HCT116 (cell line): ENCODE measurements around the gene CCSER1. TPM values are rescaled to one million over a fixed set of nuclear protein-coding genes. Genes with fewer than 3 reads are reported as not detected.

ENCODE experiments used
- ATAC-seq: fragments of 200-7000 bp; cut with Tn5 transposase; 2 replicates; pipeline ENCODE4 v1.9.1; 2020; ENCODE audit warnings: mild to moderate bottlenecking, moderate library complexity
- BruUV-seq: library from RNA; stranded (reverse); fragments of 400-500 nt; replicated peaks from 2 replicates; lab custom pipeline; 2021; lab: Mats Ljungman, UMichigan
- CTCF ChIA-PET: fragments of 300-600 bp; sonication (Branson Sonifier 250); formaldehyde crosslinking; loops from one replicate; lab custom pipeline; 2021; ENCODE audit warnings: antibody characterized with exemption; lab: Charles Lee
- POLR2A ChIA-PET: fragments of 300-600, 350-600 bp; sonication (Branson Sonifier 250); formaldehyde crosslinking; loops from one replicate; lab custom pipeline; 2021; ENCODE audit warnings: antibody characterized with exemption; lab: Charles Lee
- RAD21 ChIA-PET, 2 experiments: fragments of 300-600 bp; sonication (Branson Sonifier 250); formaldehyde crosslinking; loops; one replicate each; lab custom pipeline; 2023; ENCODE audit warnings: low total read pairs in 2 of 2; ENCODE audit not compliant: uncharacterized antibody in 2 of 2, unreplicated experiment in 2 of 2, low non-redundant PET in 1 of 2; lab: Charles Lee
- DNase-seq: peaks from one replicate; pipeline ENCODE4 v3.0.0-alpha.2; 2010; ENCODE audit warnings: low read depth, low spot score
- H2AFZ ChIP-seq: fragments of 200-600 bp; shearing (Covaris generic), sonication (generic); 2 replicates; pipeline ENCODE4 v1.6.1; 2017; ENCODE audit warnings: low read depth, mixed run types, mixed read lengths, antibody characterized with exemption, low read length; ENCODE audit not compliant: poor library complexity, severe bottlenecking
- H3K27ac ChIP-seq: 2 replicates; pipeline ENCODE4 v1.5.1; 2012; ENCODE audit warnings: low read depth, low read length
- H3K27me3 ChIP-seq: fragments of 200-600 bp; sonication (generic); 2 replicates; pipeline ENCODE4 v1.6.1; 2016; ENCODE audit warnings: mixed run types, low read length, mixed read lengths; ENCODE audit not compliant: insufficient read depth
- H3K36me3 ChIP-seq, 2 experiments: fragments of 200-500 bp in 1 of 2; fragments of 200-600 bp in 1 of 2; sonication (Bioruptor generic) in 1 of 2; sonication (generic) in 1 of 2; 2 replicates each; pipeline versions ENCODE4 v1.5.1 to v1.6.1; 2014 to 2016; ENCODE audit warnings: low read length in 2 of 2, inconsistent platforms in 1 of 2, mixed read lengths in 1 of 2, mixed run types in 1 of 2; ENCODE audit not compliant: insufficient read depth in 2 of 2, control insufficient read depth in 1 of 2
- H3K4me1 ChIP-seq, 2 experiments: fragments of 200-600 bp in 1 of 2; sonication (generic) in 1 of 2; 2 replicates each; pipeline versions ENCODE4 v1.5.1 to v1.6.1; 2012 to 2017; ENCODE audit warnings: low read length in 2 of 2, inconsistent platforms in 1 of 2, mild to moderate bottlenecking in 1 of 2, mixed read lengths in 1 of 2, mixed run types in 1 of 2, moderate library complexity in 1 of 2; ENCODE audit not compliant: insufficient read depth in 2 of 2, control insufficient read depth in 1 of 2
- H3K4me2 ChIP-seq: fragments of 200-600 bp; sonication (generic); 2 replicates; pipeline ENCODE4 v1.6.1; 2017; ENCODE audit warnings: mixed run types, low read length, mixed read lengths
- H3K4me3 ChIP-seq, 2 experiments: fragments of 200-600 bp in 1 of 2; sonication (generic) in 1 of 2; replicated peaks in 1 of 2; 2 replicates each; pipeline ENCODE4 v1.5.1; 2011 to 2016; ENCODE audit warnings: low read length in 2 of 2, control low read depth in 1 of 2, low read depth in 1 of 2, mild to moderate bottlenecking in 1 of 2, mixed read lengths in 1 of 2, mixed run types in 1 of 2
- H3K79me2 ChIP-seq: fragments of 200-600 bp; sonication (generic); 2 replicates; pipeline ENCODE4 v1.6.1; 2017; ENCODE audit warnings: mild to moderate bottlenecking, mixed run types, low read length, moderate library complexity, mixed read lengths; ENCODE audit not compliant: insufficient read depth
- H3K9ac ChIP-seq: fragments of 200-600 bp; sonication (generic); 2 replicates; pipeline ENCODE4 v1.6.1; 2016; ENCODE audit warnings: low read length, mixed read lengths
- H3K9me2 ChIP-seq: fragments of 200-600 bp; sonication (generic), shearing (Covaris generic); 2 replicates; pipeline ENCODE4 v1.6.1; 2017; ENCODE audit warnings: mixed run types, mild to moderate bottlenecking, moderate library complexity; ENCODE audit not compliant: insufficient read depth
- H3K9me3 ChIP-seq, 2 experiments: fragments of 200-500 bp in 1 of 2; fragments of 200-600 bp in 1 of 2; sonication (Bioruptor generic) in 1 of 2; sonication (generic) in 1 of 2; 2 replicates each; pipeline ENCODE4 v1.6.1; 2014 to 2017; ENCODE audit warnings: low read length in 2 of 2, mixed read lengths in 2 of 2, inconsistent platforms in 1 of 2, low read depth in 1 of 2, mild to moderate bottlenecking in 1 of 2, mixed run types in 1 of 2, moderate library complexity in 1 of 2; ENCODE audit not compliant: control insufficient read depth in 1 of 2, insufficient read depth in 1 of 2
- H4K20me1 ChIP-seq: fragments of 200-600 bp; sonication (generic), shearing (Covaris generic); 2 replicates; pipeline ENCODE4 v1.6.1; 2017; ENCODE audit warnings: mixed run types, mild to moderate bottlenecking, moderate library complexity; ENCODE audit not compliant: insufficient read depth
- ATF3 ChIP-seq: IDR thresholded peaks from 2 replicates; pipeline ENCODE4 v1.6.1; 2012
- CBX3 ChIP-seq: IDR thresholded peaks from 2 replicates; pipeline ENCODE4 v1.6.1; 2012; ENCODE audit warnings: low read depth
- CEBPB ChIP-seq: IDR thresholded peaks from 2 replicates; pipeline ENCODE4 v1.6.1; 2012; ENCODE audit warnings: low read depth
- EGR1 ChIP-seq: IDR thresholded peaks from 2 replicates; pipeline ENCODE4 v1.6.1; 2012; ENCODE audit warnings: low read depth
- ELF1 ChIP-seq: IDR thresholded peaks from 2 replicates; pipeline ENCODE4 v1.6.1; 2012; ENCODE audit warnings: low read depth, borderline replicate concordance
- EZH2 ChIP-seq: fragments of 200-600 bp; sonication (generic); IDR thresholded peaks from 2 replicates; pipeline ENCODE4 v1.6.1; 2017; ENCODE audit warnings: antibody characterized with exemption, mixed run types
- EZH2phosphoT487 ChIP-seq: fragments of 200-600 bp; IDR thresholded peaks from 2 replicates; pipeline ENCODE4 v1.6.1; 2018; ENCODE audit warnings: antibody characterized with exemption, borderline replicate concordance
- FOSL1 ChIP-seq: IDR thresholded peaks from 2 replicates; pipeline ENCODE4 v1.6.1; 2012; ENCODE audit warnings: low read depth
- JUND ChIP-seq: IDR thresholded peaks from 2 replicates; pipeline ENCODE4 v1.6.1; 2012
- POLR2A ChIP-seq: IDR thresholded peaks from 2 replicates; pipeline ENCODE4 v1.7.0; 2011; ENCODE audit warnings: borderline replicate concordance; ENCODE audit not compliant: insufficient read depth, insufficient read length; ENCODE audit errors: extremely low read depth
- POLR2AphosphoS5 ChIP-seq: IDR thresholded peaks from 2 replicates; pipeline ENCODE4 v1.6.1; 2011; ENCODE audit warnings: mild to moderate bottlenecking, low read depth, low read length, moderate library complexity
- SIN3A ChIP-seq: IDR thresholded peaks from 2 replicates; pipeline ENCODE4 v1.6.1; 2012; ENCODE audit warnings: low read depth
- SP1 ChIP-seq: IDR thresholded peaks from 2 replicates; pipeline ENCODE4 v1.6.1; 2012; ENCODE audit warnings: low read depth
- SRF ChIP-seq: IDR thresholded peaks from 2 replicates; pipeline ENCODE4 v1.6.1; 2012; ENCODE audit warnings: low read depth
- TCF7L2 ChIP-seq: IDR thresholded peaks from 2 replicates; pipeline ENCODE4 v1.7.0; 2011; ENCODE audit warnings: borderline replicate concordance, inconsistent platforms; ENCODE audit not compliant: insufficient read depth, insufficient read length; ENCODE audit errors: extremely low read depth
- YY1 ChIP-seq: IDR thresholded peaks from 2 replicates; pipeline ENCODE4 v1.6.1; 2011; ENCODE audit warnings: low read length, low read depth, moderate library complexity, mild to moderate bottlenecking; ENCODE audit not compliant: insufficient replicate concordance; ENCODE audit errors: extremely low read depth
- ZBTB33 ChIP-seq: IDR thresholded peaks from 2 replicates; pipeline ENCODE4 v1.6.1; 2011; ENCODE audit warnings: mild to moderate bottlenecking, low read length, moderate library complexity; ENCODE audit not compliant: insufficient replicate concordance; ENCODE audit errors: extremely low read depth
- ZFX ChIP-seq: fragments of 450-650 bp; IDR thresholded peaks from 2 replicates; pipeline ENCODE4 v1.6.1; 2017
- intact Hi-C: fragments of 100-400 bp; cut with micrococcal nuclease; formaldehyde crosslinking; loops from 2 replicates; pipeline ENCODE4 v1.10.0; 2022
- total RNA-seq: library from RNA; stranded (reverse); gene quantifications from one replicate; pipeline ENCODE4 v1.2.1, GENCODE V29; 2021; ENCODE audit not compliant: unreplicated experiment
- TF ChIP-seq, protein P1 (sequence below): IDR thresholded peaks from 2 replicates; pipeline ENCODE4 v1.6.1; 2012

The CCSER1 gene
- total RNA-seq, 1 experiment from 2014 or later: 6.7 TPM

DNA sequence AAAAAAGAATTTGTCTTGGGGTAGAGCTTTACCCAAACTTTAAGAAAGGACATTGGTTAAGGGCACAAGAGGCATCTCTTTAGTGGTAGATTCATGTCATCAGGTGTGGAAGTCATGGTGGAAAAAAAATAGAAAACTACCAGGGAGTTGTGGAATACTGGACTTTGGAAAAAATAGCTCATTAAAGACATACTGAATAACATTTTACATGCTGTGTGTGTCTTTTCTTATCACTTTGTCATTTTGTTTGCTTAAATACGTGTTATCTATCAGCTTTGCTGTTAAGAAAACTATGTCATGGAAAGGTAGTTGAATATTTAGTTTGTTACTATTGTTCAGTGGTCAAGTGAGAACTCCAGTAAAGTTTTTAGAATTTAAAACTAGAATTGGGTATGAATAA lies 147.0 kb downstream of the CCSER1 start:
- Histone ChIP-seq H3K27ac (no peak overlapping the region), H3K4me2 (no peak overlapping the region), H3K4me1 (no peaks in the 10 kb centered on the region), H3K27me3 (no peaks in the 10 kb centered on the region), H3K9me3 (no peaks in the 10 kb centered on the region), H3K79me2 (no peaks in the 10 kb centered on the region), H3K36me3 (no peaks in the 10 kb centered on the region), H3K9ac (no peak overlapping the region), H3K9me2 (0 out of 2 replicates have a peak, but pooled peaks cover 3% of the 10 kb centered on the region), H3K4me3 (no peak overlapping the region), H2AFZ (no peak overlapping the region), H4K20me1 (no peaks in the 10 kb centered on the region)
- no peak for TF ChIP-seq TCF7L2
- TF ChIP-seq CEBPB: no peak
- TF ChIP-seq YY1: no peak
- no peak for TF ChIP-seq FOSL1
- TF ChIP-seq SRF: no peak
- no peak for TF ChIP-seq SP1
- TF ChIP-seq SIN3A: no peak
- TF ChIP-seq ZFX: no peak
- TF ChIP-seq, protein P1, sequence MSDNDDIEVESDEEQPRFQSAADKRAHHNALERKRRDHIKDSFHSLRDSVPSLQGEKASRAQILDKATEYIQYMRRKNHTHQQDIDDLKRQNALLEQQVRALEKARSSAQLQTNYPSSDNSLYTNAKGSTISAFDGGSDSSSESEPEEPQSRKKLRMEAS: no peak
- no peak for TF ChIP-seq POLR2AphosphoS5
- TF ChIP-seq EZH2phosphoT487: no peak
- ATAC-seq (no peak), DNase-seq (no peak)
- CTCF ChIA-PET: no interaction called here
- RAD21 ChIA-PET: no interaction called here
- POLR2A ChIA-PET: no interaction called here
- no TSS peak for BruUV-seq
- intact Hi-C loops: no loop called here

GRCh38 chr4:90280954-90281353 lies 153.8 kb downstream of the CCSER1 start:
- no TSS peak for BruUV-seq
- RAD21 ChIA-PET: no interaction called here
- H3K9me3 ChIP-seq: no peaks in the 10 kb centered on the region
- TF ChIP-seq, protein P1: no peak
- TF ChIP-seq CBX3 (no peak), CEBPB (no peak), JUND (no peak), EZH2 (no peak), ELF1 (no peak), YY1 (no peak), EZH2phosphoT487 (no peak), ZBTB33 (no peak), SP1 (no peak), EGR1 (no peak), ATF3 (no peak), ZFX (no peak), SIN3A (no peak), FOSL1 (no peak), POLR2A (no peak)

More at GRCh38 chr4:90280954-90281353, 153.8 kb downstream of the CCSER1 start:
- ATAC-seq (no peak), DNase-seq (no peak)
- Histone ChIP-seq H4K20me1 (no peaks in the 10 kb centered on the region), H3K27me3 (no peaks in the 10 kb centered on the region), H2AFZ (no peak overlapping the region), H3K4me3 (no peak overlapping the region), H3K36me3 (no peaks in the 10 kb centered on the region), H3K27ac (no peak overlapping the region), H3K79me2 (no peaks in the 10 kb centered on the region), H3K4me1 (no peaks in the 10 kb centered on the region), H3K9me2 (0 out of 2 replicates have a peak, but pooled peaks cover 3% of the 10 kb centered on the region), H3K4me2 (no peak overlapping the region), H3K9ac (no peak overlapping the region)
- ChIA-PET POLR2A (no interaction called here), CTCF (no interaction called here)
- intact Hi-C loops: no loop called here
